K562 (cell line): ENCODE measurements around the gene PREX1. TPM values are rescaled to one million over a fixed set of nuclear protein-coding genes. Genes with fewer than 3 reads are reported as not detected.

Experiments
- ATAC-seq: fragments of 200-7000 bp; cut with Tn5 transposase; 3 replicates; pipeline ENCODE4 v1.9.1; 2020; ENCODE audit warnings: moderate library complexity
- BruUV-seq: library from RNA; stranded (reverse); fragments of 400-500 nt; replicated peaks from 2 replicates; lab custom pipeline; 2021; lab: Mats Ljungman, UMichigan
- CTCF ChIA-PET: fragments of 300-600 bp; formaldehyde crosslinking; extraction: SDS; loops from one replicate; lab custom pipeline; 2021; ENCODE audit warnings: low intra/inter-chr PET ratio; lab: Yijun Ruan, JAX
- POLR2A ChIA-PET: fragments of 300-600, 350-650 bp; sonication (Branson Sonifier 250); formaldehyde crosslinking; extraction: SDS; loops from one replicate; lab custom pipeline; 2021; ENCODE audit warnings: antibody characterized with exemption, inconsistent platforms; lab: Yijun Ruan, JAX
- DNase-seq, 4 experiments: peaks; one replicate each; pipeline versions ENCODE4 v3.0.0 to v3.0.0-alpha.2; 2011 to 2018; ENCODE audit warnings: low spot score in 3 of 4, mixed read lengths in 3 of 4; ENCODE audit errors: extremely low read depth in 1 of 4
- FAIRE-seq: peaks from 2 replicates; lab custom pipeline; 2011; peaks lifted over from hg19 to GRCh38; lab: Jason Lieb, UNC
- H2AFZ ChIP-seq: 2 replicates; pipeline ENCODE4 v1.6.0; 2011; ENCODE audit warnings: low read depth, low read length, control low read depth, inconsistent platforms
- H3K27ac ChIP-seq: fragments of 200-600 bp; 3 replicates; pipeline ENCODE4 v1.8.0; 2011; ENCODE audit warnings: low read depth, mild to moderate bottlenecking, control low read depth, inconsistent platforms, low read length, moderate library complexity, mixed read lengths; ENCODE audit errors: extremely low read depth
- H3K27me3 ChIP-seq, 2 experiments: fragments of 300-600 bp in 1 of 2; 2 replicates in 1 of 2; 3 replicates in 1 of 2; pipeline versions ENCODE4 v1.6.0 to v1.8.0; 2011; ENCODE audit warnings: inconsistent platforms in 2 of 2, low read length in 2 of 2, mild to moderate bottlenecking in 1 of 2, mixed read lengths in 1 of 2, moderate library complexity in 1 of 2; ENCODE audit not compliant: control insufficient read depth in 2 of 2, insufficient read depth in 2 of 2
- H3K36me3 ChIP-seq: fragments of 300-600 bp; 3 replicates; pipeline ENCODE4 v1.8.0; 2011; ENCODE audit warnings: mild to moderate bottlenecking, low read length, inconsistent platforms; ENCODE audit not compliant: control insufficient read depth, insufficient read depth
- H3K4me1 ChIP-seq, 2 experiments: fragments of 200-600 bp in 1 of 2; replicated peaks in 1 of 2; 2 replicates in 1 of 2; 3 replicates in 1 of 2; pipeline versions ENCODE4 v1.5.1 to v1.8.0; 2011; ENCODE audit warnings: inconsistent platforms in 2 of 2, low read length in 2 of 2, mild to moderate bottlenecking in 1 of 2, mixed read lengths in 1 of 2, moderate library complexity in 1 of 2; ENCODE audit not compliant: control insufficient read depth in 2 of 2, insufficient read depth in 2 of 2
- H3K4me2 ChIP-seq: 2 replicates; pipeline ENCODE4 v1.6.1; 2011; ENCODE audit warnings: low read length, control low read depth, inconsistent platforms, mixed read lengths; ENCODE audit not compliant: insufficient read depth
- H3K4me3 ChIP-seq: fragments of 200-600 bp; sonication (generic), shearing (Covaris generic); 2 replicates; pipeline ENCODE4 v1.5.1; 2016; ENCODE audit warnings: control low read depth, inconsistent platforms
- H3K79me2 ChIP-seq: fragments of 200-600 bp; 3 replicates; pipeline ENCODE4 v1.8.0; 2011; ENCODE audit warnings: low read length, inconsistent platforms; ENCODE audit not compliant: control insufficient read depth, insufficient read depth
- H3K9ac ChIP-seq, 2 experiments: 2 replicates each; pipeline versions ENCODE4 v1.6.0 to v1.6.1; 2011; ENCODE audit warnings: low read depth in 2 of 2, low read length in 2 of 2, control low read depth in 1 of 2, inconsistent platforms in 1 of 2, mild to moderate bottlenecking in 1 of 2, mixed read lengths in 1 of 2; ENCODE audit not compliant: insufficient read depth in 1 of 2
- H3K9me1 ChIP-seq: one replicate; pipeline ENCODE4 v1.6.0; 2011; ENCODE audit warnings: inconsistent platforms, mild to moderate bottlenecking, low read length, moderate library complexity; ENCODE audit not compliant: control insufficient read depth, insufficient read depth
- H3K9me3 ChIP-seq: replicated peaks from 2 replicates; pipeline ENCODE4 v1.5.1; 2011; ENCODE audit warnings: low read depth, low read length, inconsistent platforms; ENCODE audit not compliant: control insufficient read depth, insufficient read depth
- H4K20me1 ChIP-seq: replicated peaks from 2 replicates; pipeline ENCODE4 v1.6.1; 2011; ENCODE audit warnings: low read length, inconsistent platforms, mixed read lengths; ENCODE audit not compliant: control insufficient read depth, insufficient read depth
- DPF2 ChIP-seq: fragments of 450-650 bp; IDR thresholded peaks from 2 replicates; pipeline ENCODE4 v1.6.1; 2016
- E2F8 ChIP-seq: fragments of 450-650 bp; IDR thresholded peaks from 2 replicates; pipeline ENCODE4 v1.7.1; 2018; ENCODE audit warnings: mild to moderate bottlenecking, low read depth; ENCODE audit not compliant: partially characterized antibody
- NFE2 ChIP-seq: IDR thresholded peaks from 2 replicates; pipeline ENCODE4 v1.6.1; 2014; ENCODE audit warnings: antibody characterized with exemption, low read depth
- NR2C1 ChIP-seq, 2 experiments: fragments of 450-650 bp; IDR thresholded peaks; 2 replicates each; pipeline ENCODE4 v1.6.1; 2017; ENCODE audit warnings: mild to moderate bottlenecking in 2 of 2, antibody characterized with exemption in 1 of 2, inconsistent platforms in 1 of 2, missing compliant biosample characterization in 1 of 2, missing genetic modification characterization in 1 of 2
- SMARCA5 ChIP-seq: fragments of 450-650 bp; IDR thresholded peaks from 2 replicates; pipeline ENCODE4 v1.6.1; 2016
- UBTF ChIP-seq, 2 experiments: IDR thresholded peaks; 2 replicates each; pipeline ENCODE4 v1.6.1; 2012; ENCODE audit warnings: improper control_type of control experiment in 2 of 2, low read depth in 2 of 2, low read length in 2 of 2, borderline replicate concordance in 1 of 2
- WGBS: fragments of 100-300 bp; shearing (Covaris generic); methylation state at CpG from one replicate; pipeline ENCODE4 v1.1.6; 2016; ENCODE audit warnings: low coverage, mixed read lengths; ENCODE audit not compliant: insufficient coverage; ENCODE audit errors: missing lambda C conversion rate; 5-methylcytosine and 5-hydroxymethylcytosine counted together
- in situ Hi-C: fragments of 300-500 bp; cut with MboI; formaldehyde crosslinking; loops from 4 replicates; pipeline ENCODE4 v1.15.0; 2018; ENCODE audit warnings: inconsistent platforms, mixed read lengths
- intact Hi-C: fragments of 100-400 bp; cut with micrococcal nuclease; formaldehyde crosslinking; loops from 2 replicates; pipeline ENCODE4 v1.14.2; 2022
- polyA plus RNA-seq, 8 experiments: library from polyadenylated mRNA; depleted of rRNA in 4 of 8; stranded (reverse) in 5 of 8; unstranded in 3 of 8; fragments of >200 nt; fragmentation: Nextera tagmentation in 2 of 8; fragmentation: Illumina TruSeq in 1 of 8; extraction: Ambion mirVana in 2 of 8; extraction: Trizol in 1 of 8; gene quantifications; 2 replicates each; pipeline versions ENCODE4 v1.2.1 to v1.2.3, GENCODE V29; 2011 to 2014; ENCODE audit warnings: inconsistent platforms in 1 of 8, missing spikeins in 1 of 8
- total RNA-seq, 7 experiments: library from RNA; depleted of rRNA in 6 of 7; stranded (reverse); fragments of >200 nt in 6 of 7; fragmentation: Illumina TruSeq in 2 of 7; extraction: Trizol in 2 of 7; gene quantifications; 2 replicates each; pipeline versions ENCODE4 v1.2.1 to v1.2.3, GENCODE V29; 2011 to 2021; ENCODE audit warnings: low replicate concordance in 1 of 7
- TF ChIP-seq, protein P1 (sequence below): fragments of 450-650 bp; IDR thresholded peaks from 2 replicates; pipeline ENCODE4 v1.6.1; 2016
- TF ChIP-seq, protein P2 (sequence below), 3 experiments: fragments of 200-800 bp in 1 of 3; fragments of 250-450 bp in 1 of 3; fragments of 450-650 bp in 1 of 3; sonication (Bioruptor Pico) in 1 of 3; sonication (Bioruptor generic) in 1 of 3; formaldehyde crosslinking in 1 of 3; IDR thresholded peaks; 2 replicates each; pipeline versions ENCODE4 v1.6.1 to v1.8.0; 2016 to 2022; ENCODE audit warnings: mild to moderate bottlenecking in 2 of 3, missing genetic modification characterization in 2 of 3, missing compliant biosample characterization in 1 of 3, moderate library complexity in 1 of 3

PREX1 gene
- total and polyA plus RNA-seq, 9 of the 15 experiments (the other 6 are each of a cell fraction or from before 2014, with no cell fraction given), result 0.37 to 10.4 (median 4.8) TPM

- intact Hi-C loops, result loop anchor here (2.0 to 5.0 kb wide), 3 partner anchors 896 to 958 kb away; no protein-coding TSS in a partner anchor
- H2AFZ ChIP-seq, result peak overlapping the region; percentile 51
- DNase-seq (peak; percentile 86 to 92 (median 88)), FAIRE-seq (peak; percentile 93), ATAC-seq (peak; percentile 96)
- no peak overlapping the region for H3K27ac ChIP-seq
- no TSS peak for BruUV-seq
- peak overlapping the region in 1 of 2 experiments; percentile 74; a peak in 2 of 4 replicates for H3K9ac ChIP-seq
- no peaks in the 10 kb centered on the region for H3K9me1 ChIP-seq
- no peaks in the 10 kb centered on the region for H3K79me2 ChIP-seq
- H3K27me3 ChIP-seq, result peaks cover 0 to 31% of the 10 kb centered on the region in 2 experiments; a peak in 3 of 5 replicates
- no peaks in the 10 kb centered on the region for H3K9me3 ChIP-seq
- no peak overlapping the region for H3K4me3 ChIP-seq
- no peaks in the 10 kb centered on the region for H3K36me3 ChIP-seq
- ChIA-PET POLR2A (interaction anchor here (0.5 to 0.8 kb wide), 2 partner anchors 861 to 1424 kb away, joined by 3 read pairs; no protein-coding TSS in a partner anchor), CTCF (interaction anchor here (0.6 to 2.3 kb wide), 14 partner anchors 76 to 1868 kb away, joined by 3 to 22 read pairs (median 4); partner anchors contain the start of gene PREX1)
- H4K20me1 ChIP-seq, result 0 out of 2 replicates have a peak, but pooled peaks cover 3% of the 10 kb centered on the region
- H3K4me1 ChIP-seq, result peaks cover 9 to 22% of the 10 kb centered on the region in 2 experiments; a peak in 4 of 5 replicates
- 4% methylated on average over 25 of the region's 26 CpGs for WGBS
- in situ Hi-C loops, result no loop called here
- H3K4me2 ChIP-seq, result peak overlapping the region; percentile 39; the same call in 1 of the 2 replicates
- TF ChIP-seq NFE2 (peak; percentile 31; the same call in 1 of the 2 replicates), DPF2 (peak; percentile 33; the same call in 1 of the 2 replicates), SMARCA5 (peak; percentile 54; the same call in 1 of the 2 replicates), E2F8 (no peak), UBTF (IDR thresholded peaks at IDR 0.05; ENCODE audit: borderline replicate concordance in 1 of 2, low read depth in 2 of 2, low read length in 2 of 2) (0 out of 4 replicates have a peak, but pooled peaks of 1 of the 2 experiments have one; percentile 34), NR2C1 (IDR thresholded peaks at IDR 0.05) (peak; percentile 10; the same call in 1 of the 2 replicates), NR2C1 (tag; IDR thresholded peaks at IDR 0.05) (no peak)
- TF ChIP-seq, protein P1, sequence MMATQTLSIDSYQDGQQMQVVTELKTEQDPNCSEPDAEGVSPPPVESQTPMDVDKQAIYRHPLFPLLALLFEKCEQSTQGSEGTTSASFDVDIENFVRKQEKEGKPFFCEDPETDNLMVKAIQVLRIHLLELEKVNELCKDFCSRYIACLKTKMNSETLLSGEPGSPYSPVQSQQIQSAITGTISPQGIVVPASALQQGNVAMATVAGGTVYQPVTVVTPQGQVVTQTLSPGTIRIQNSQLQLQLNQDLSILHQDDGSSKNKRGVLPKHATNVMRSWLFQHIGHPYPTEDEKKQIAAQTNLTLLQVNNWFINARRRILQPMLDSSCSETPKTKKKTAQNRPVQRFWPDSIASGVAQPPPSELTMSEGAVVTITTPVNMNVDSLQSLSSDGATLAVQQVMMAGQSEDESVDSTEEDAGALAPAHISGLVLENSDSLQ, result 0 out of 2 replicates have a peak, but pooled peaks have one; percentile 23
- TF ChIP-seq, protein P2, sequence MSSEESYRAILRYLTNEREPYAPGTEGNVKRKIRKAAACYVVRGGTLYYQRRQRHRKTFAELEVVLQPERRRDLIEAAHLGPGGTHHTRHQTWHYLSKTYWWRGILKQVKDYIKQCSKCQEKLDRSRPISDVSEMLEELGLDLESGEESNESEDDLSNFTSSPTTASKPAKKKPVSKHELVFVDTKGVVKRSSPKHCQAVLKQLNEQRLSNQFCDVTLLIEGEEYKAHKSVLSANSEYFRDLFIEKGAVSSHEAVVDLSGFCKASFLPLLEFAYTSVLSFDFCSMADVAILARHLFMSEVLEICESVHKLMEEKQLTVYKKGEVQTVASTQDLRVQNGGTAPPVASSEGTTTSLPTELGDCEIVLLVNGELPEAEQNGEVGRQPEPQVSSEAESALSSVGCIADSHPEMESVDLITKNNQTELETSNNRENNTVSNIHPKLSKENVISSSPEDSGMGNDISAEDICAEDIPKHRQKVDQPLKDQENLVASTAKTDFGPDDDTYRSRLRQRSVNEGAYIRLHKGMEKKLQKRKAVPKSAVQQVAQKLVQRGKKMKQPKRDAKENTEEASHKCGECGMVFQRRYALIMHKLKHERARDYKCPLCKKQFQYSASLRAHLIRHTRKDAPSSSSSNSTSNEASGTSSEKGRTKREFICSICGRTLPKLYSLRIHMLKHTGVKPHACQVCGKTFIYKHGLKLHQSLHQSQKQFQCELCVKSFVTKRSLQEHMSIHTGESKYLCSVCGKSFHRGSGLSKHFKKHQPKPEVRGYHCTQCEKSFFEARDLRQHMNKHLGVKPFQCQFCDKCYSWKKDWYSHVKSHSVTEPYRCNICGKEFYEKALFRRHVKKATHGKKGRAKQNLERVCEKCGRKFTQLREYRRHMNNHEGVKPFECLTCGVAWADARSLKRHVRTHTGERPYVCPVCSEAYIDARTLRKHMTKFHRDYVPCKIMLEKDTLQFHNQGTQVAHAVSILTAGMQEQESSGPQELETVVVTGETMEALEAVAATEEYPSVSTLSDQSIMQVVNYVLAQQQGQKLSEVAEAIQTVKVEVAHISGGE (CRISPR knock-in tag; IDR thresholded peaks at IDR 0.05), result peak in 1 of 3 experiments; percentile 7; a peak in 1 of 6 replicates
Measured at GRCh38 chr20:48620507-48621375, 207.1 kb downstream of the PREX1 start.
